Measurements from ENCODE around the gene TTYH1. TPM values are rescaled to one million over a fixed set of nuclear protein-coding genes. Genes with fewer than 3 reads are reported as not detected.

The TTYH1 gene
- total and polyA plus RNA-seq, 2 donors (not counting 1 experiment from before 2014, with no cell fraction given) = not detected

GRCh38 chr19:54405628-54406027 lies 9.6 kb upstream of the TTYH1 start:
- Histone ChIP-seq H3K27me3 (ENCODE audit: control insufficient read depth, insufficient read depth, low read length) (no peaks in the 10 kb centered on the region), H3K4me1 (ENCODE audit: control insufficient read depth, extremely low read depth, insufficient read depth, low read length) (no peaks in the 10 kb centered on the region), H3K4me3 (replicated peaks in 1 of 4; ENCODE audit: control extremely low read depth in 1 of 4, insufficient read depth in 1 of 4, low read depth in 3 of 4, low read length in 4 of 4) (no peak overlapping the region), H4K20me1 (ENCODE audit: control insufficient read depth, extremely low read depth, insufficient read depth, low read length) (no peaks in the 10 kb centered on the region), H3K9me3 (ENCODE audit: control insufficient read depth, insufficient read depth, low read depth, low read length) (no peaks in the 10 kb centered on the region), H3K4me2 (ENCODE audit: extremely low read depth, insufficient read depth, low read length) (no peak overlapping the region), H3K36me3 (ENCODE audit: control insufficient read depth, insufficient read depth, low read length) (no peaks in the 10 kb centered on the region), H2AFZ (ENCODE audit: low read length) (no peak overlapping the region), H3K79me2 (ENCODE audit: control insufficient read depth, insufficient read depth, low read length) (no peaks in the 10 kb centered on the region), H3K27ac (ENCODE audit: insufficient read depth, low read length) (no peak overlapping the region), H3K9ac (ENCODE audit: insufficient read depth, low read length) (no peak overlapping the region)
- no peak for DNase-seq (ENCODE audit: low read depth in 2 of 2)
- TF ChIP-seq CTCF (conservative IDR thresholded peaks at IDR 0.05 in 1 of 2, IDR thresholded peaks at IDR 0.05 in 1 of 2; ENCODE audit: low read depth in 1 of 2, low read length in 2 of 2) = no peak
- TF ChIP-seq EZH2 (IDR thresholded peaks at IDR 0.05; ENCODE audit: low read length, missing control alignments) = no peak

GRCh38 chr19:54407780-54408179 lies 7.5 kb upstream of the TTYH1 start:
- H3K4me2 ChIP-seq (ENCODE audit: extremely low read depth, insufficient read depth, low read length) = no peak overlapping the region
- H3K4me3 ChIP-seq (replicated peaks in 1 of 4; ENCODE audit: control extremely low read depth in 1 of 4, insufficient read depth in 1 of 4, low read depth in 3 of 4, low read length in 4 of 4) = no peak overlapping the region
- no peaks in the 10 kb centered on the region for H3K79me2 ChIP-seq (ENCODE audit: control insufficient read depth, insufficient read depth, low read length)
- no peak overlapping the region for H3K9ac ChIP-seq (ENCODE audit: insufficient read depth, low read length)
- no peaks in the 10 kb centered on the region for H3K9me3 ChIP-seq (ENCODE audit: control insufficient read depth, insufficient read depth, low read depth, low read length)
- H4K20me1 ChIP-seq (ENCODE audit: control insufficient read depth, extremely low read depth, insufficient read depth, low read length) = no peaks in the 10 kb centered on the region
- H3K27ac ChIP-seq (ENCODE audit: insufficient read depth, low read length) = no peak overlapping the region
- no peak for DNase-seq (ENCODE audit: low read depth in 2 of 2)
- H2AFZ ChIP-seq (ENCODE audit: low read length) = no peak overlapping the region
- TF ChIP-seq CTCF (conservative IDR thresholded peaks at IDR 0.05 in 1 of 2, IDR thresholded peaks at IDR 0.05 in 1 of 2; ENCODE audit: low read depth in 1 of 2, low read length in 2 of 2) (no peak), EZH2 (IDR thresholded peaks at IDR 0.05; ENCODE audit: low read length, missing control alignments) (no peak)
- no peaks in the 10 kb centered on the region for H3K27me3 ChIP-seq (ENCODE audit: control insufficient read depth, insufficient read depth, low read length)
- no peaks in the 10 kb centered on the region for H3K4me1 ChIP-seq (ENCODE audit: control insufficient read depth, extremely low read depth, insufficient read depth, low read length)
- H3K36me3 ChIP-seq (ENCODE audit: control insufficient read depth, insufficient read depth, low read length) = no peaks in the 10 kb centered on the region

- Histone ChIP-seq H3K9ac (ENCODE audit: insufficient read depth, low read length) (no peak overlapping the region), H3K4me1 (ENCODE audit: control insufficient read depth, extremely low read depth, insufficient read depth, low read length) (no peaks in the 10 kb centered on the region), H3K36me3 (ENCODE audit: control insufficient read depth, insufficient read depth, low read length) (no peaks in the 10 kb centered on the region), H3K27ac (ENCODE audit: insufficient read depth, low read length) (no peak overlapping the region), H3K9me3 (ENCODE audit: control insufficient read depth, insufficient read depth, low read depth, low read length) (no peaks in the 10 kb centered on the region), H3K79me2 (ENCODE audit: control insufficient read depth, insufficient read depth, low read length) (no peaks in the 10 kb centered on the region), H3K4me2 (ENCODE audit: extremely low read depth, insufficient read depth, low read length) (no peak overlapping the region), H3K27me3 (ENCODE audit: control insufficient read depth, insufficient read depth, low read length) (no peaks in the 10 kb centered on the region), H3K4me3 (replicated peaks in 1 of 4; ENCODE audit: control extremely low read depth in 1 of 4, insufficient read depth in 1 of 4, low read depth in 3 of 4, low read length in 4 of 4) (no peak overlapping the region), H4K20me1 (ENCODE audit: control insufficient read depth, extremely low read depth, insufficient read depth, low read length) (no peaks in the 10 kb centered on the region), H2AFZ (ENCODE audit: low read length) (no peak overlapping the region)
- no peak for DNase-seq (ENCODE audit: low read depth in 2 of 2)
- TF ChIP-seq EZH2 (IDR thresholded peaks at IDR 0.05; ENCODE audit: low read length, missing control alignments) (no peak), CTCF (conservative IDR thresholded peaks at IDR 0.05 in 1 of 2, IDR thresholded peaks at IDR 0.05 in 1 of 2; ENCODE audit: low read depth in 1 of 2, low read length in 2 of 2) (no peak)
Observed at GRCh38 chr19:54408456-54409026, 6.7 kb upstream of the TTYH1 start.

All from fibroblast of lung (primary cell).